ENCODE measurements around the gene DPP6.

DNA sequence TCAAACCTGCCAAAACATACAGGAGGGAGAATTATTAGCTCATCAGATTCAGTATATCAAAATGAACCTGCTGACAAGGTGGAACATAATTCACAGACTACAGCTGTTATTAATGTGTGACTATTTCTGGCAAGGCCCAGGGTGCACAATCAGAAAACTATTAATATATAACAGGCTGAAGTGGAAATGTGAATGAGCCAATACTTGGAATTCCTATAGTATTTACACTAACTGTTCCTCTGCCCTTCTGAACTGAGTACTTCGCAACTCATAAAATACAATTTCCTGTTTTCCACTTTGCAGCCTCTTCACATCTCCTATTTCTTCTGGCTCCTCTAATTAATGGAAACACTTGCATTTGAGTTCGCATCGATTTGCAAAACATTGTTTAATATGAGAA lies 330.8 kb downstream of the DPP6 start:
- TF ChIP-seq CTCF (IDR thresholded peaks at IDR 0.05) (no peak), EZH2 (IDR thresholded peaks at IDR 0.05) (no peak), EZH2phosphoT487 (IDR thresholded peaks at IDR 0.05) (no peak)

Measured in neural progenitor cell (in vitro differentiated cells).